Measurements from ENCODE around the gene PEX11G.

DNA sequence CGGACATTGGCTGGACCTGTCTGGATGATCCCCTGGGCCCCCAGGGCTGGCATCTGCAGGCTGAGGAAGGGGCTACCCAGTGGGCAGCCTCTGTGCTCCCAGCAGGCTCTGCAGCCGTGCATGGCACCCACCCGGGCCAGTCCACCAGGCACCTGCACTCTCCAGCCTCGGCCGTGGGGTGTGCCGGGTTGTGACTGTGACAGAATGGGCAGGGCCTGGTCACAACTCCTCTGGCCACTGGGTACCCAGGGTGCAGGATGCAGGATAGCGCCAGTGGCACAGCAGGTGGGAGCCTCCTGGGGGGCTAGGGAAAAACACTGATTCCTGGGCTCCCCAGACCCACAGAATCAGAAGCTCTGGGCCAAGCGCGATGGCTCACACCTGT is 10.0 kb downstream of the PEX11G start:
- TF ChIP-seq, protein P1, sequence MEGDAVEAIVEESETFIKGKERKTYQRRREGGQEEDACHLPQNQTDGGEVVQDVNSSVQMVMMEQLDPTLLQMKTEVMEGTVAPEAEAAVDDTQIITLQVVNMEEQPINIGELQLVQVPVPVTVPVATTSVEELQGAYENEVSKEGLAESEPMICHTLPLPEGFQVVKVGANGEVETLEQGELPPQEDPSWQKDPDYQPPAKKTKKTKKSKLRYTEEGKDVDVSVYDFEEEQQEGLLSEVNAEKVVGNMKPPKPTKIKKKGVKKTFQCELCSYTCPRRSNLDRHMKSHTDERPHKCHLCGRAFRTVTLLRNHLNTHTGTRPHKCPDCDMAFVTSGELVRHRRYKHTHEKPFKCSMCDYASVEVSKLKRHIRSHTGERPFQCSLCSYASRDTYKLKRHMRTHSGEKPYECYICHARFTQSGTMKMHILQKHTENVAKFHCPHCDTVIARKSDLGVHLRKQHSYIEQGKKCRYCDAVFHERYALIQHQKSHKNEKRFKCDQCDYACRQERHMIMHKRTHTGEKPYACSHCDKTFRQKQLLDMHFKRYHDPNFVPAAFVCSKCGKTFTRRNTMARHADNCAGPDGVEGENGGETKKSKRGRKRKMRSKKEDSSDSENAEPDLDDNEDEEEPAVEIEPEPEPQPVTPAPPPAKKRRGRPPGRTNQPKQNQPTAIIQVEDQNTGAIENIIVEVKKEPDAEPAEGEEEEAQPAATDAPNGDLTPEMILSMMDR (IDR thresholded peaks at IDR 0.05): no peak
- TF ChIP-seq POLR2A (IDR thresholded peaks at IDR 0.05): no peak

Measured in adrenal gland (tissue), 5 donors.